Duodenal mucosa (tissue), 2 donors: ENCODE results near the gene MLLT6.

Source experiments
- H3K27ac ChIP-seq: one replicate; pipeline ENCODE4 v1.7.0; 2013; ENCODE audit warnings: low read depth, low read length
- H3K27me3 ChIP-seq, 2 donors: one replicate each; pipeline ENCODE4 v1.7.0; 2013; ENCODE audit warnings: low read length in 2 of 2, control low read depth in 1 of 2; ENCODE audit not compliant: insufficient read depth in 2 of 2, control insufficient read depth in 1 of 2
- H3K36me3 ChIP-seq, 2 donors: one replicate each; pipeline ENCODE4 v1.7.0; 2013; ENCODE audit warnings: low read length in 2 of 2, control low read depth in 1 of 2; ENCODE audit not compliant: insufficient read depth in 2 of 2, control insufficient read depth in 1 of 2
- H3K4me1 ChIP-seq, 2 donors: one replicate each; pipeline ENCODE4 v1.7.0; 2013; ENCODE audit warnings: low read length in 2 of 2, control low read depth in 1 of 2; ENCODE audit not compliant: insufficient read depth in 2 of 2, control insufficient read depth in 1 of 2
- H3K4me3 ChIP-seq, 2 donors: one replicate each; pipeline ENCODE4 v1.7.0; 2013; ENCODE audit warnings: low read length in 2 of 2, low read depth in 1 of 2
- H3K9ac ChIP-seq, 2 donors: one replicate each; pipeline ENCODE4 v1.7.0; 2013; ENCODE audit warnings: low read length in 2 of 2, low read depth in 1 of 2
- H3K9me3 ChIP-seq, 2 donors: one replicate each; pipeline ENCODE4 v1.7.0; 2013; ENCODE audit warnings: low read length in 2 of 2, control low read depth in 1 of 2; ENCODE audit not compliant: control insufficient read depth in 1 of 2

MLLT6 gene

DNA sequence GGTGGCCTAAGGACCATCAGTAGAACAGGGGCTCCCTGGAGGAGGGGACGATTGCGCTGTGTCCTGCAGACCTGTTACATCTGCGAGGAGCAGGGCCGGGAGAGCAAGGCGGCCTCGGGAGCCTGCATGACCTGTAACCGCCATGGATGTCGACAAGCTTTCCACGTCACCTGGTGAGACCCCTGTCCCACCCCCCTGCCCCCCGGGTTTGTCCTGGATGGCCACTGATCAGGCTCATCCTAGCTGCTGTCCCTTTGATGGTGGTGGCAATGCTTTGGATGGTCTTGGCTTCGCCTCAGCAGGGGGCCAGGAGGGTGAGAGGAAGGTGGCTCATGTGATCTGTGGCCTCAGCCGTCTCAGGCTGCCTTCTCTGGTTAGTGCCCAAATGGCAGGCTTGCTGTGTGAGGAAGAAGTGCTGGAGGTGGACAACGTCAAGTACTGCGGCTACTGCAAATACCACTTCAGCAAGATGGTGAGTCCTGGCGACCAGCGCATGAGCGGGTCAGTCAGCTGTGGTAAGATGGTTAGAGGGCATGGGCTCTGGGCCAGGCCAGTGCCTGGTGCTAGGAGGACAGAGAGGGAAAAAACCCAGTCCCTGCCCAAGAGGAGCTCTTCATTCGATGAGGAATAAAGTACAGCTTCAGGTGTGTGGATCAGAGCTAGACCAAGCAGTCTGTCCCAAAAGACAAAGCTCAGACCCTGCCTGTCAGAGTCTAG is 4.2 kb downstream of the MLLT6 start:
- Histone ChIP-seq H3K4me1 (peaks cover 21 to 23% of the 10 kb centered on the region in 2 donors), H3K4me3 (no peak overlapping the region), H3K27ac (no peak overlapping the region), H3K36me3 (peaks cover 33 to 71% of the 10 kb centered on the region in 2 donors), H3K9ac (no peak overlapping the region), H3K27me3 (no peaks in the 10 kb centered on the region), H3K9me3 (no peaks in the 10 kb centered on the region)

DNA sequence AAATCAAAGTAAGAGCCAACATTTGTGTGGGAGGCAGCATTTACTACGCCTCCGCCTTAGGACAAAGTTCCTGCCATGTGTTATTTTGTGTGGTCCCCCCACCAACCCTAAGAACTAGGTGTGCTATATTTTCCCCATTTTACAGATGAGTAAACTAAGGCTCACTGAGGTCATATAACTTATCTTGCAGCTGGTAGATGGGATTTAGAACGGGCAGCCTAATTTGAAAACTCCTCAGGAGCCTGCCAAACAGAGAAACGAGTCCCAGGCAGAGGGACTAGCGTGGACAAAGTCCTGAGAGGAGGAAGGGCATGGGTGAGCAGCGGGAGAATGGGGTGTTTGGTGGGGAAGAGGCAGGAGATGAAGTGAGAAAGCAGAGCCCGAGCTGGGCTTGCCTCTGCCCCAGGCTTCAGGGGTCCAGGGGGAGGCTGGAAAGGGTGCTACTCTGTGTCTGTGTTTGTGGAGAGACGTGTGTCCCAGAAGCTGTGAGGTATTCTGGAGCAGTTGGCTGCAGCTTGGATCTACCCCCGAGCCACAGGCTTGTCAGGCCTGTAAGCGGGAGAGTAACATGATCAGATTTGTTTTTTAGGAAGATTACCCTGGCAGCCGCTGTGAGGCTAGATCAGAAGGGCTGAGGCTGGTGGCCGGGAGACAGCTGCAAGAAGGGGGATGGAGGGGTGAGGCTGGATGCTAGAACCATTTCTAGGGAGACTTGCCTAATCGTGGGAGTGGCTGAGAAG is 5.0 kb downstream of the MLLT6 start:
- no peaks in the 10 kb centered on the region for H3K9me3 ChIP-seq
- peaks cover 34 to 77% of the 10 kb centered on the region in 2 donors for H3K36me3 ChIP-seq
- no peak overlapping the region for H3K9ac ChIP-seq
- no peaks in the 10 kb centered on the region for H3K27me3 ChIP-seq
- H3K27ac ChIP-seq = no peak overlapping the region
- H3K4me3 ChIP-seq = no peak overlapping the region
- peaks cover 20 to 21% of the 10 kb centered on the region in 2 donors for H3K4me1 ChIP-seq

GRCh38 chr17:38710604-38710962 is 5.5 kb downstream of the MLLT6 start:
- no peak overlapping the region for H3K27ac ChIP-seq
- no peak overlapping the region for H3K9ac ChIP-seq
- H3K4me3 ChIP-seq = no peak overlapping the region
- peaks cover 20 to 21% of the 10 kb centered on the region in 2 donors for H3K4me1 ChIP-seq
- no peaks in the 10 kb centered on the region for H3K9me3 ChIP-seq
- no peaks in the 10 kb centered on the region for H3K27me3 ChIP-seq
- H3K36me3 ChIP-seq = peaks cover 36 to 83% of the 10 kb centered on the region in 2 donors

DNA sequence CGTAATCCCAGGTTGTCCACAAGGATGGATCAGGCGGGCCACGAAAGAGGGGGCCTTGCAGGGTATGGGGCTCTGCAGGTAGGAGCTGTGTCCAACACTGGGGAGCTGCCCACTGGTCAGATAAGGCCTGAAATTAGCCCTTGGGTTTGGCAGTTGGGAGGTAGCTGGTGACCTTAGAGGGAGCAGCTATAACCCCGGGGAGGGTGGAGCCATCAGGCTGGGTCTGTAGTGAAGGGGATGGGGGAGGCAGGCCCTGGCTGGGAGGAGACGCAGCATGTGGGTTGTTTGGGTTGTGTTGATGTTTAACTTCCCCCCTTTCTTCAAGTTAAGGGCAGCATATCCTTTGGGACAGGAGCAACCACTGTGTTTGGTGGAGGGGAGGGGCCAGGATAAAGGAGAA is 5.9 kb downstream of the MLLT6 start:
- no peak overlapping the region for H3K9ac ChIP-seq
- no peaks in the 10 kb centered on the region for H3K27me3 ChIP-seq
- H3K4me3 ChIP-seq = no peak overlapping the region
- no peak overlapping the region for H3K27ac ChIP-seq
- H3K36me3 ChIP-seq = peaks cover 39 to 87% of the 10 kb centered on the region in 2 donors
- H3K4me1 ChIP-seq = peaks cover 20 to 21% of the 10 kb centered on the region in 2 donors
- no peaks in the 10 kb centered on the region for H3K9me3 ChIP-seq

- peaks cover 42 to 95% of the 10 kb centered on the region in 2 donors for H3K36me3 ChIP-seq
- H3K4me3 ChIP-seq = no peak overlapping the region
Observed at GRCh38 chr17:38711792-38712571, 6.9 kb downstream of the MLLT6 start.

DNA sequence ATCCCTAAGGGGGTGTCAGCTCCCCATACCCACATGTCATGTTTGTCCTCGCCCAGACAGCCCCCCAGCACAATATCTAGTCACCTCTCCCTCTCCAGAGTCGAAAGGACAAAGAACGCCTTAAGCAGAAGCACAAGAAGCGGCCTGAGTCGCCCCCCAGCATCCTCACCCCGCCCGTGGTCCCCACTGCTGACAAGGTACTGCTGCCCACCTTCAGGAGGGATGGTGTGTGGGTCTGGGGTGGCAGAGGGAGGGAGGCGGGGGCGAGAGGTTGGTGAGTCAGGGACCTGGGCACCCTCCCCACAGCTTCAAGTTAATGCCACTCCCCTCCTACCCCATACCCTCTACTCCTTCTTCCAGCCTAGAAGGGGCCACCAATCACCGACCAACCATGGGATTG is 7.5 kb downstream of the MLLT6 start:
- H3K36me3 ChIP-seq = peaks cover 46 to 95% of the 10 kb centered on the region in 2 donors
- H3K9ac ChIP-seq = no peak overlapping the region
- no peaks in the 10 kb centered on the region for H3K9me3 ChIP-seq
- peaks cover 8 to 11% of the 10 kb centered on the region in 2 donors for H3K4me1 ChIP-seq
- H3K4me3 ChIP-seq = no peak overlapping the region
- no peaks in the 10 kb centered on the region for H3K27me3 ChIP-seq
- H3K27ac ChIP-seq = no peak overlapping the region

More at GRCh38 chr17:38711792-38712571, 6.9 kb downstream of the MLLT6 start:
- no peak overlapping the region for H3K9ac ChIP-seq
- no peaks in the 10 kb centered on the region for H3K27me3 ChIP-seq
- H3K9me3 ChIP-seq = no peaks in the 10 kb centered on the region
- H3K27ac ChIP-seq = no peak overlapping the region
- peaks cover 14 to 17% of the 10 kb centered on the region in 2 donors for H3K4me1 ChIP-seq

- Histone ChIP-seq H3K4me1 (peaks cover 5 to 8% of the 10 kb centered on the region in 2 donors), H3K9ac (no peak overlapping the region), H3K27ac (no peak overlapping the region), H3K4me3 (no peak overlapping the region), H3K36me3 (peaks cover 44 to 93% of the 10 kb centered on the region in 2 donors), H3K9me3 (no peaks in the 10 kb centered on the region), H3K27me3 (no peaks in the 10 kb centered on the region)
Observed at GRCh38 chr17:38713456-38714075, 8.5 kb downstream of the MLLT6 start.

DNA sequence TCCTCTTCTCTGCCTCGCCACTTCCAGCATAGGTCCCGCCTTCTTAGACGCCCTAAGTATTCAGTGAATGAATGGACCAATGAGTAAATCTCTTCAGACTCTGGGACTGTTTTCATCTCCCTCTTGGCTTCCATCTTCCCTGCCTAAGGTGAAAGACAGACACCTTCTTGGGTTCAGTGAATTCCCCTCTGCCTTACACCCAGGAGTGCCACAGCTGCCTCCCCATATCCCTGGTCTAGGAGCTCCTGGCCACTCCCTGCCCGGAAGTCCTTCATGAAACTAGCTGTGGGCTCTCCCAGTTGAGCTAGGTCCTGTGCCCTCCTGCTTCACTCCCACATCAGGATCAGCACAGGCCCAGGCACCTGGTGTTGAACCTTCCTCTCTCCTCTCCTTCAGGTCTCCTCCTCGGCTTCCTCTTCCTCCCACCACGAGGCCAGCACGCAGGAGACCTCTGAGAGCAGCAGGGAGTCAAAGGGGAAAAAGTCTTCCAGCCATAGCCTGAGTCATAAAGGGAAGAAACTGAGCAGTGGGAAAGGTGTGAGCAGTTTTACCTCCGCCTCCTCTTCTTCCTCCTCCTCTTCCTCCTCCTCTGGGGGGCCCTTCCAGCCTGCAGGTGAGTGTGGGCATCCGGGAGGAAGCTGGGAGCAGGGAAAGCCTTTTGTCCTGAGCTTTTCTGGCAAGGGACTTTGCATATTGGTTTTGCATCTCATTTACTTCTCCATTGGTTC is 10.3 kb downstream of the MLLT6 start:
- H3K4me3 ChIP-seq = no peak overlapping the region
- H3K9me3 ChIP-seq = no peaks in the 10 kb centered on the region
- peaks cover 9% of the 10 kb centered on the region in 2 donors for H3K4me1 ChIP-seq
- no peak overlapping the region for H3K27ac ChIP-seq
- H3K27me3 ChIP-seq = no peaks in the 10 kb centered on the region
- no peak overlapping the region for H3K9ac ChIP-seq
- peaks cover 32 to 85% of the 10 kb centered on the region in 2 donors for H3K36me3 ChIP-seq

DNA sequence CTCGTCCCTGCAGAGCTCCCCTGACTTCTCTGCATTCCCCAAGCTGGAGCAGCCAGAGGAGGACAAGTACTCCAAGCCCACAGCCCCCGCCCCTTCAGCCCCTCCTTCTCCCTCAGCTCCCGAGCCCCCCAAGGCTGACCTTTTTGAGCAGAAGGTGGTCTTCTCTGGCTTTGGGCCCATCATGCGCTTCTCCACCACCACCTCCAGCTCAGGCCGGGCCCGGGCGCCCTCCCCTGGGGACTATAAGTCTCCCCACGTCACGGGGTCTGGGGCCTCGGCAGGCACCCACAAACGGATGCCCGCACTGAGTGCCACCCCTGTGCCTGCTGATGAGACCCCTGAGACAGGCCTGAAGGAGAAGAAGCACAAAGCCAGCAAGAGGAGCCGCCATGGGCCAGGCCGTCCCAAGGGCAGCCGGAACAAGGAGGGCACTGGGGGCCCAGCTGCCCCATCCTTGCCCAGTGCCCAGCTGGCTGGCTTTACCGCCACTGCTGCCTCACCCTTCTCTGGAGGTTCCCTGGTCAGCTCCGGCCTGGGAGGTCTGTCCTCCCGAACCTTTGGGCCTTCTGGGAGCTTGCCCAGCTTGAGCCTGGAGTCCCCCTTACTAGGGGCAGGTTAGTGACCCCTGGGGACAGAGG is 11.4 kb downstream of the MLLT6 start:
- Histone ChIP-seq H3K4me3 (no peak overlapping the region), H3K36me3 (peaks cover 36 to 84% of the 10 kb centered on the region in 2 donors), H3K9me3 (no peaks in the 10 kb centered on the region), H3K9ac (no peak overlapping the region), H3K4me1 (peaks cover 9% of the 10 kb centered on the region in 2 donors), H3K27ac (no peak overlapping the region), H3K27me3 (no peaks in the 10 kb centered on the region)
